BE2C (cell line): ENCODE measurements around the gene CDC34.

Experiments
- DNase-seq: peaks from one replicate; pipeline ENCODE4 v3.0.0-alpha.2; 2020
- H3K27me3 ChIP-seq: fragments of 250-450 bp; sonication (Bioruptor Pico); 2 replicates; pipeline ENCODE4 v1.5.1; 2020; ENCODE audit warnings: mild to moderate bottlenecking
- H3K36me3 ChIP-seq: fragments of 250-450 bp; sonication (Bioruptor Pico); 2 replicates; pipeline ENCODE4 v1.5.1; 2020; ENCODE audit warnings: mild to moderate bottlenecking
- H3K4me1 ChIP-seq: fragments of 250-450 bp; sonication (Bioruptor Pico); 2 replicates; pipeline ENCODE4 v1.5.1; 2020
- H3K4me3 ChIP-seq: 2 replicates; pipeline ENCODE4 v1.5.1; 2011; ENCODE audit warnings: low read depth, low read length
- H3K9me3 ChIP-seq: fragments of 250-450 bp; sonication (Bioruptor Pico); 2 replicates; pipeline ENCODE4 v1.5.1; 2020
- CTCF ChIP-seq: IDR thresholded peaks from 2 replicates; pipeline ENCODE4 v1.5.1; 2012; ENCODE audit warnings: mild to moderate bottlenecking, low read depth, low read length

The CDC34 gene

DNA sequence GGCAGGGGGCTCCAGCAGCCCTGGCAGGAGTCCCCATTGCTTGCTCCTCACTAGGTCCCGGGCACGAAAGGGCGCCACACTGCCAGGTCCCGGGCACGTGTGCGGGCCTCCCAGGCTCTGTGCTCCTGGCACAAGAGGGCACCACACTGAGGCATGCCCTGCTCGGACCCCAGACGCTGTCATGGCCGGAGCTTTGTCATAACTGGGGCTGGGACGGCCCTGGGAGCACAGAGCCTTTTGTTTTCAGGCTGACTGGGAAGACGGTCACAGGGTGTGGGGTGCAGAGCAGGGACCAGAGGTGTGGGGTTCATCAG lies 48.2 kb downstream of the CDC34 start:
- Histone ChIP-seq H3K27me3 (no peaks in the 10 kb centered on the region), H3K4me1 (peaks cover 7% of the 10 kb centered on the region), H3K9me3 (no peaks in the 10 kb centered on the region), H3K36me3 (peaks cover 57% of the 10 kb centered on the region), H3K4me3 (no peak overlapping the region)
- no peak for DNase-seq
- no peak for TF ChIP-seq CTCF

GRCh38 chr19:580274-580835 lies 48.8 kb downstream of the CDC34 start:
- DNase-seq: no peak
- Histone ChIP-seq H3K9me3 (no peaks in the 10 kb centered on the region), H3K36me3 (peaks cover 57% of the 10 kb centered on the region), H3K4me3 (no peak overlapping the region), H3K4me1 (peaks cover 7% of the 10 kb centered on the region), H3K27me3 (no peaks in the 10 kb centered on the region)
- no peak for TF ChIP-seq CTCF

GRCh38 chr19:581399-582111 lies 50.0 kb downstream of the CDC34 start:
- Histone ChIP-seq H3K4me1 (no peaks in the 10 kb centered on the region), H3K27me3 (no peaks in the 10 kb centered on the region), H3K36me3 (peaks cover 53% of the 10 kb centered on the region), H3K9me3 (no peaks in the 10 kb centered on the region), H3K4me3 (no peak overlapping the region)
- TF ChIP-seq CTCF: no peak
- DNase-seq: no peak

DNA sequence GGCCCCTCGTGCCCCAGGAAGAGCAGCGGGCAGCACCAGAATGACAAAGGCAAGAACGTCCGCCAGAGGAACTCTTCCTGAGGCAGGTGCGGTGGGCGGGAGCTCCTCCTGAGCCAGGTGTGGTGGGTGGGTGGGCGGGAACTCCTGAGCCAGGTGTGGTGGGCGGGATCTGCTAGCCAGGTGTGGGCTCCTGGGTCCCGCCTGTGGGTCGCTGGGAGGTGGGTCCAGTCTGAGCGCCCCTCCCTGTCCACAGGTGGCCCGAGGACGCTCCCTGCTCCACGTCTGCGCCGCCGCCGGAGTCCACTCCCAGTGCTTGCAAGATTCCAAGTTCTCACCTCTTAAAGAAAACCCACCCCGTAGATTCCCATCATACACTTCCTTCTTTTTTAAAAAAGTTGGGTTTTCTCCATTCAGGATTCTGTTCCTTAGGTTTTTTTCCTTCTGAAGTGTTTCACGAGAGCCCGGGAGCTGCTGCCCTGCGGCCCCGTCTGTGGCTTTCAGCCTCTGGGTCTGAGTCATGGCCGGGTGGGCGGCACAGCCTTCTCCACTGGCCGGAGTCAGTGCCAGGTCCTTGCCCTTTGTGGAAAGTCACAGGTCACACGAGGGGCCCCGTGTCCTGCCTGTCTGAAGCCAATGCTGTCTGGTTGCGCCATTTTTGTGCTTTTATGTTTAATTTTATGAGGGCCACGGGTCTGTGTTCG lies 51.1 kb downstream of the CDC34 start:
- no peaks in the 10 kb centered on the region for H3K4me1 ChIP-seq
- no peak for DNase-seq
- H3K4me3 ChIP-seq: no peak overlapping the region
- H3K9me3 ChIP-seq: no peaks in the 10 kb centered on the region
- H3K36me3 ChIP-seq: peaks cover 46% of the 10 kb centered on the region
- TF ChIP-seq CTCF: no peak
- H3K27me3 ChIP-seq: no peaks in the 10 kb centered on the region

DNA sequence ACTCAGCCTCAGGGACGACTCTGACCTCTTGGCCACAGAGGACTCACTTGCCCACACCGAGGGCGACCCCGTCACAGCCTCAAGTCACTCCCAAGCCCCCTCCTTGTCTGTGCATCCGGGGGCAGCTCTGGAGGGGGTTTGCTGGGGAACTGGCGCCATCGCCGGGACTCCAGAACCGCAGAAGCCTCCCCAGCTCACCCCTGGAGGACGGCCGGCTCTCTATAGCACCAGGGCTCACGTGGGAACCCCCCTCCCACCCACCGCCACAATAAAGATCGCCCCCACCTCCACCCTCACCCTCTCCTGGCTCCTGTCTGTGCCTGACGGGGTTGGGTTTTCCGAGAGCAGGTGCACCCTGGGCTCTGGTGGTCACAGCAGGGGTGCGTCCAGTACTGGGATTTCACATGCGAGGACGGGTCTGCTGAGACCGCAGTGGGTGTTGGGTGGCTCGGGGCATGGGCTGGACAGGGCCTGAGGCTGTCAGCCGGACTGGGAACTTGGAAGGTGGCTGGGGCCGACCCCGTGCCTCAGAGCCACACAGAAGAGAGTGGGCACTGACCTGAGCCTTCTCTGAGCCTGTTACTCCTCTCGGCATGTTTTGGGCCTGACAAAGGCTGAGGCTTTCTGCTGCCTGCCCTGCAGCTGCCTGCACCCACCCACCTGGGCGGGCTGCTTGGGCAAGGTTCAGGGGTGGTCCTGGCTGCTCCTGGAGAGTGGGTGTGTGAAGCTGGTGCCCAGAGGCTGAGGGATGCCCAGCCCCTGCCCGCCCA lies 51.8 kb downstream of the CDC34 start:
- no peak for DNase-seq
- no peak overlapping the region for H3K4me3 ChIP-seq
- peaks cover 2% of the 10 kb centered on the region for H3K4me1 ChIP-seq
- no peaks in the 10 kb centered on the region for H3K27me3 ChIP-seq
- no peak for TF ChIP-seq CTCF
- H3K36me3 ChIP-seq: peaks cover 39% of the 10 kb centered on the region
- H3K9me3 ChIP-seq: no peaks in the 10 kb centered on the region

DNA sequence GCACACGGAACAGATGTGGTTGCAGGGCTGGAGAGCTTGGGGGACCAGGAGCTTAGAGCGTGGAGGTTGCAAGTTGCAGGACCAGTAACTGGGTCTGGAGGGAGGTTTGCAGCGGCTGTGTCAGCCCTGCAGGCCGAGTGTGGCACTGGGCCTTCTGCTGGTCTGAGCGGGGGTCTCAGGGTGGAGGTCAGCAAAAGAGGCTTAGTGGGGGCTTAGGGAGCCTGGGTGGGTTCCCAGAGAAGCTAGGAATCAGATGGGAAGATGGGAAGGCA lies 52.3 kb downstream of the CDC34 start:
- Histone ChIP-seq H3K4me1 (peaks cover 7% of the 10 kb centered on the region), H3K27me3 (no peaks in the 10 kb centered on the region), H3K9me3 (no peaks in the 10 kb centered on the region), H3K36me3 (peaks cover 38% of the 10 kb centered on the region), H3K4me3 (no peak overlapping the region)
- no peak for TF ChIP-seq CTCF
- no peak for DNase-seq
